ENCODE data around the gene MRPL17. TPM values are rescaled to one million over a fixed set of nuclear protein-coding genes. Genes with fewer than 3 reads are reported as not detected.
A peak's percentile ranks its signal among the peaks of the same experiment; 100 is the strongest.

MRPL17 gene
- total RNA-seq, 1 experiment from 2014 or later: 98.5 TPM

DNA sequence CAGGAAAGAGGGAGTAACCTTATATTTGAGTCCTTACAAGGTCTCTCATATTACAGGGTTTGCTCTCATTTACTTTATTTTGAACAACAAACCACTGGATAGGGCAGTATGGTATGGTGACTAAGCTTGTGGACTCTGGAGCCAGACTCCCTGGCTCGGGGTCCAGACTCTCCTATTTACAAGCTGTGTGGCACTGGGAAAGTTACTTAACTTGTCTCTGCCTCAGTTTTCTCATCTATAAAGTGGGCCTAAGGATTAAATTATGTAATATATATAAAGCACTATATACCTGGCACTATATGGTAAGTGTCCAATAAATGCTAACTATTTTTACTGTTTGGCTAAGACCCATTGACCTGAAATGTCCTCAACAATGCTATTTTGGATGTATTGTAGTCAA lies 25.8 kb downstream of the MRPL17 start:
- H3K4me1 ChIP-seq (ENCODE audit: insufficient read depth, low read length, poor library complexity, severe bottlenecking): no peaks in the 10 kb centered on the region
- DNase-seq (ENCODE audit: low spot score): no peak
- no TSS peak for BruUV-seq (replicated peaks)
- intact Hi-C loops (cut with micrococcal nuclease; ENCODE audit: unreplicated experiment): no loop called here
- H3K9me3 ChIP-seq (ENCODE audit: low read depth, low read length, poor library complexity, severe bottlenecking): no peaks in the 10 kb centered on the region
- ChIA-PET CTCF (no interaction called here), POLR2A (ENCODE audit: low non-redundant PET) (no interaction called here)
- H3K4me3 ChIP-seq (ENCODE audit: low read depth, low read length, poor library complexity, severe bottlenecking): no peak overlapping the region
- no peaks in the 10 kb centered on the region for H3K36me3 ChIP-seq (ENCODE audit: insufficient read depth, low read length, poor library complexity, severe bottlenecking)
- no peaks in the 10 kb centered on the region for H3K27me3 ChIP-seq (replicated peaks; ENCODE audit: insufficient read depth, low read depth, low read length, poor library complexity)
- no peak overlapping the region for H3K27ac ChIP-seq (ENCODE audit: low read depth, low read length, poor library complexity, severe bottlenecking)
- no peak for TF ChIP-seq EZH2 (IDR thresholded peaks at IDR 0.05; ENCODE audit: borderline replicate concordance, low read depth, low read length, poor library complexity, severe bottlenecking)
- TF ChIP-seq, protein P1, sequence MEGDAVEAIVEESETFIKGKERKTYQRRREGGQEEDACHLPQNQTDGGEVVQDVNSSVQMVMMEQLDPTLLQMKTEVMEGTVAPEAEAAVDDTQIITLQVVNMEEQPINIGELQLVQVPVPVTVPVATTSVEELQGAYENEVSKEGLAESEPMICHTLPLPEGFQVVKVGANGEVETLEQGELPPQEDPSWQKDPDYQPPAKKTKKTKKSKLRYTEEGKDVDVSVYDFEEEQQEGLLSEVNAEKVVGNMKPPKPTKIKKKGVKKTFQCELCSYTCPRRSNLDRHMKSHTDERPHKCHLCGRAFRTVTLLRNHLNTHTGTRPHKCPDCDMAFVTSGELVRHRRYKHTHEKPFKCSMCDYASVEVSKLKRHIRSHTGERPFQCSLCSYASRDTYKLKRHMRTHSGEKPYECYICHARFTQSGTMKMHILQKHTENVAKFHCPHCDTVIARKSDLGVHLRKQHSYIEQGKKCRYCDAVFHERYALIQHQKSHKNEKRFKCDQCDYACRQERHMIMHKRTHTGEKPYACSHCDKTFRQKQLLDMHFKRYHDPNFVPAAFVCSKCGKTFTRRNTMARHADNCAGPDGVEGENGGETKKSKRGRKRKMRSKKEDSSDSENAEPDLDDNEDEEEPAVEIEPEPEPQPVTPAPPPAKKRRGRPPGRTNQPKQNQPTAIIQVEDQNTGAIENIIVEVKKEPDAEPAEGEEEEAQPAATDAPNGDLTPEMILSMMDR (conservative IDR thresholded peaks at IDR 0.05; ENCODE audit: low read depth, low read length): no peak

DNA sequence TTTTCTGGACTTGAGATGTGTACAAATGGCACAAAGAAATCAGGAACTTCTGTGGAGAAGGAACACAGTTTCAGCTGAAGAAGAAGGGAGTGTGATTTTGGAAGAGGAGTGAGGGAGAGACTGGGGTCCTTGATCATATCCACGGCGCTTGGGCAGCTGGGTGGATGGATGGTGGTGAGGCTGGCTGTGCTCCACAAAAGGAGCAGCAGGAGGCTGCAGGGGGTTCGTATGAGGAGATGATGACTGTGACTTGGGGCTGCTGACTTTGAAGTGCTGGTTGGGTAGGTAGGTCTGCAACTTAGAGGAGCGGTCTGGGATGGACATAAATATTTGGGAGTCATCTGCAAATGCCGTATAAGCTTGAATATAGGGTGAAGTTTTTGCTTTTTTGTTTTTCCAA lies 26.2 kb downstream of the MRPL17 start:
- TF ChIP-seq, protein P1 (conservative IDR thresholded peaks at IDR 0.05; ENCODE audit: low read depth, low read length): no peak
- no peak for TF ChIP-seq EZH2 (IDR thresholded peaks at IDR 0.05; ENCODE audit: borderline replicate concordance, low read depth, low read length, poor library complexity, severe bottlenecking)
- no peaks in the 10 kb centered on the region for H3K36me3 ChIP-seq (ENCODE audit: insufficient read depth, low read length, poor library complexity, severe bottlenecking)
- no peaks in the 10 kb centered on the region for H3K4me1 ChIP-seq (ENCODE audit: insufficient read depth, low read length, poor library complexity, severe bottlenecking)
- no TSS peak for BruUV-seq (replicated peaks)
- H3K9me3 ChIP-seq (ENCODE audit: low read depth, low read length, poor library complexity, severe bottlenecking): no peaks in the 10 kb centered on the region
- H3K4me3 ChIP-seq (ENCODE audit: low read depth, low read length, poor library complexity, severe bottlenecking): no peak overlapping the region
- ChIA-PET CTCF (no interaction called here), POLR2A (ENCODE audit: low non-redundant PET) (no interaction called here)
- no peaks in the 10 kb centered on the region for H3K27me3 ChIP-seq (replicated peaks; ENCODE audit: insufficient read depth, low read depth, low read length, poor library complexity)
- no peak for DNase-seq (ENCODE audit: low spot score)
- H3K27ac ChIP-seq (ENCODE audit: low read depth, low read length, poor library complexity, severe bottlenecking): no peak overlapping the region
- intact Hi-C loops (cut with micrococcal nuclease; ENCODE audit: unreplicated experiment): no loop called here

DNA sequence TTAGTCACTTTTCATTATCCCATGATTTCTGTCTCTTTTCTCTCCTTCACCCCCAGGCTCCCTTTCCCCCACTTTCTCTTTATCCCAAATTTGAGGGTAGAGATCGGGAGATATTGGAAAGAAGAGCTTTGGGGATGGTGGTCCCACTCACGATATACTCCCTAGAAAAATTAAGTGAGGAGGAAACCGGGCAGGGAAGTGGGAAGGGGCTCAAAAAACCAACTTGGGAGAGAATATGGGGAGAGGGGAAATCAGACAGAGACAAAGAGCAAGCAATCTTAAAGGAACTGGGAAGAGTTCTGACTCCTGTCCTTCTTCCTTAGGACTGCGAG lies 26.6 kb downstream of the MRPL17 start:
- Histone ChIP-seq H3K9me3 (ENCODE audit: low read depth, low read length, poor library complexity, severe bottlenecking) (no peaks in the 10 kb centered on the region), H3K4me1 (ENCODE audit: insufficient read depth, low read length, poor library complexity, severe bottlenecking) (no peaks in the 10 kb centered on the region), H3K27me3 (replicated peaks; ENCODE audit: insufficient read depth, low read depth, low read length, poor library complexity) (no peaks in the 10 kb centered on the region), H3K4me3 (ENCODE audit: low read depth, low read length, poor library complexity, severe bottlenecking) (peak overlapping the region; percentile 51), H3K36me3 (ENCODE audit: insufficient read depth, low read length, poor library complexity, severe bottlenecking) (no peaks in the 10 kb centered on the region), H3K27ac (ENCODE audit: low read depth, low read length, poor library complexity, severe bottlenecking) (no peak overlapping the region)
- BruUV-seq (replicated peaks): TSS peak; percentile 80
- POLR2A ChIA-PET (ENCODE audit: low non-redundant PET): no interaction called here
- intact Hi-C loops (cut with micrococcal nuclease; ENCODE audit: unreplicated experiment): no loop called here
- CTCF ChIA-PET: no interaction called here
- DNase-seq (ENCODE audit: low spot score): no peak
- TF ChIP-seq, protein P1 (conservative IDR thresholded peaks at IDR 0.05; ENCODE audit: low read depth, low read length): no peak
- no peak for TF ChIP-seq EZH2 (IDR thresholded peaks at IDR 0.05; ENCODE audit: borderline replicate concordance, low read depth, low read length, poor library complexity, severe bottlenecking)

Measured in A673 (cell line).